SU-DHL-6 (cell line): Measurements from ENCODE around the gene SETDB1.

Experiments used
- CTCF ChIP-seq: fragments of 200-600 bp; sonication (generic); IDR thresholded peaks from one replicate; pipeline ENCODE4 v1.5.1; 2017; ENCODE audit warnings: antibody characterized with exemption, mild to moderate bottlenecking, low read length, moderate library complexity; ENCODE audit not compliant: insufficient read depth, poor library complexity, severe bottlenecking
- EZH2phosphoT487 ChIP-seq: fragments of 200-600 bp; sonication (generic), shearing (Covaris generic); conservative IDR thresholded peaks from 2 replicates; pipeline ENCODE4 v1.6.1; 2018; ENCODE audit warnings: mild to moderate bottlenecking, antibody characterized with exemption, low read length, moderate library complexity, mixed read lengths

- TF ChIP-seq CTCF: no peak
- no peak for TF ChIP-seq EZH2phosphoT487
Measured at GRCh38 chr1:150985179-150985825, 59.1 kb downstream of the SETDB1 start.
